ENCODE measurements around the gene RGL2. TPM values are rescaled to one million over a fixed set of nuclear protein-coding genes. Genes with fewer than 3 reads are reported as not detected.
"Not testable (repeated sequence)": the region's sequence is repeated elsewhere in the genome, so short reads cannot be mapped to it uniquely, and the experiment has no call there.

Gene RGL2
- total and polyA plus RNA-seq, 9 donors: 26.9 to 82.0 (median 64.9) TPM

- 84 to 88% (median 87%) methylated on average over 6 of the region's 6 CpGs for WGBS, 3 donors
- Histone ChIP-seq H3K9me3 (no peaks in the 10 kb centered on the region), H3K27me3 (no peaks in the 10 kb centered on the region), H3K27ac (no peak overlapping the region), H3K36me3 (no peaks in the 10 kb centered on the region), H3K4me3 (no peak overlapping the region), H3K4me1 (ENCODE audit: insufficient read depth) (no peaks in the 10 kb centered on the region)
- TF ChIP-seq POLR2A (IDR thresholded peaks at IDR 0.05) (no peak), EP300 (IDR thresholded peaks at IDR 0.05) (no peak), CTCF (IDR thresholded peaks at IDR 0.05) (no peak)
- DNase-seq: no peak
- intact Hi-C loops (cut with DNase I): no loop called here
Observed at GRCh38 chr6:33343953-33344611, 45.3 kb upstream of the RGL2 start.

GRCh38 chr6:33343606-33343952, 44.8 kb upstream of the RGL2 start:
- intact Hi-C loops (cut with DNase I); H3K4me1 ChIP-seq (ENCODE audit: insufficient read depth); H3K27ac ChIP-seq; DNase-seq; H3K36me3 ChIP-seq; H3K9me3 ChIP-seq; H3K27me3 ChIP-seq; H3K4me3 ChIP-seq: not testable (repeated sequence)
- whole genome bisulfite sequencing, 3 donors: 94 to 97% (median 97%) methylated on average over 7 of the region's 7 CpGs

GRCh38 chr6:33339193-33339592, 40.5 kb upstream of the RGL2 start:
- Histone ChIP-seq H3K4me1 (ENCODE audit: insufficient read depth) (no peaks in the 10 kb centered on the region), H3K27ac (no peak overlapping the region), H3K27me3 (no peaks in the 10 kb centered on the region), H3K4me3 (no peak overlapping the region), H3K9me3 (no peaks in the 10 kb centered on the region), H3K36me3 (no peaks in the 10 kb centered on the region)
- WGBS, 3 donors: 86 to 89% (median 88%) methylated on average over 6 of the region's 6 CpGs
- intact Hi-C loops (cut with DNase I): no loop called here
- DNase-seq: no peak
- TF ChIP-seq POLR2A (IDR thresholded peaks at IDR 0.05) (no peak), CTCF (IDR thresholded peaks at IDR 0.05) (no peak)

- no peak for DNase-seq
- H3K4me1 ChIP-seq (ENCODE audit: insufficient read depth): no peaks in the 10 kb centered on the region
- TF ChIP-seq CTCF (IDR thresholded peaks at IDR 0.05): no peak
- no peak for TF ChIP-seq POLR2A (IDR thresholded peaks at IDR 0.05)
- TF ChIP-seq EP300 (IDR thresholded peaks at IDR 0.05): no peak
- WGBS, 3 donors: 66 to 88% (median 78%) methylated on average over 3 of the region's 3 CpGs
- H3K27ac ChIP-seq: no peak overlapping the region
- no peak overlapping the region for H3K4me3 ChIP-seq
- no peaks in the 10 kb centered on the region for H3K36me3 ChIP-seq
- intact Hi-C loops (cut with DNase I): no loop called here
- H3K9me3 ChIP-seq: no peaks in the 10 kb centered on the region
- H3K27me3 ChIP-seq: no peaks in the 10 kb centered on the region
Observed at GRCh38 chr6:33336495-33336894, 37.8 kb upstream of the RGL2 start.

- H3K36me3 ChIP-seq: no peaks in the 10 kb centered on the region
- TF ChIP-seq POLR2A (IDR thresholded peaks at IDR 0.05): no peak
- TF ChIP-seq CTCF (IDR thresholded peaks at IDR 0.05): no peak
- TF ChIP-seq EP300 (IDR thresholded peaks at IDR 0.05): no peak
- WGBS, 3 donors: 63 to 66% (median 65%) methylated on average over 4 of the region's 4 CpGs
- no peak overlapping the region for H3K27ac ChIP-seq
- H3K27me3 ChIP-seq: no peaks in the 10 kb centered on the region
- H3K9me3 ChIP-seq: no peaks in the 10 kb centered on the region
- DNase-seq: no peak
- intact Hi-C loops (cut with DNase I): no loop called here
- H3K4me3 ChIP-seq: no peak overlapping the region
- H3K4me1 ChIP-seq (ENCODE audit: insufficient read depth): no peaks in the 10 kb centered on the region
Observed at GRCh38 chr6:33335916-33336315, 37.2 kb upstream of the RGL2 start.
